HL-60 (cell line): ENCODE results near the gene MAGI3.
A peak's percentile ranks its signal among the peaks of the same experiment; 100 is the strongest.

Source experiments
- DNase-seq, 2 experiments: peaks; one replicate each; pipeline ENCODE4 v3.0.0-alpha.2; 2010 to 2020; ENCODE audit warnings: low read depth in 1 of 2, low spot score in 1 of 2
- H3K27ac ChIP-seq: fragments of 250-450 bp; sonication (Bioruptor Pico); replicated peaks from 2 replicates; pipeline ENCODE4 v1.5.1; 2020; ENCODE audit warnings: mild to moderate bottlenecking, moderate library complexity
- H3K27me3 ChIP-seq: fragments of 250-450 bp; sonication (Bioruptor Pico); 2 replicates; pipeline ENCODE4 v1.5.1; 2021; ENCODE audit warnings: mild to moderate bottlenecking, moderate library complexity; ENCODE audit not compliant: insufficient read depth, poor library complexity, severe bottlenecking
- H3K4me3 ChIP-seq: replicated peaks from 2 replicates; pipeline ENCODE4 v1.5.1; 2011; ENCODE audit warnings: mild to moderate bottlenecking, control low read depth, low read length; ENCODE audit not compliant: insufficient read depth
- CTCF ChIP-seq: IDR thresholded peaks from one replicate; pipeline ENCODE4 v1.5.1; 2011; ENCODE audit warnings: low read length, control low read depth, inconsistent platforms; ENCODE audit not compliant: insufficient read depth
- GABPA ChIP-seq: IDR thresholded peaks from 2 replicates; pipeline ENCODE4 v1.6.1; 2012; ENCODE audit warnings: low read depth
- POLR2AphosphoS5 ChIP-seq: IDR thresholded peaks from 2 replicates; pipeline ENCODE4 v1.6.1; 2012; ENCODE audit warnings: low read depth
- REST ChIP-seq: IDR thresholded peaks from 2 replicates; pipeline ENCODE4 v1.6.1; 2012; ENCODE audit warnings: low read depth; ENCODE audit not compliant: insufficient replicate concordance
- SPI1 ChIP-seq: IDR thresholded peaks from 2 replicates; pipeline ENCODE4 v1.6.1; 2012; ENCODE audit warnings: low read depth, mild to moderate bottlenecking, borderline replicate concordance

Gene MAGI3

GRCh38 chr1:113390871-113391648 is 745 bp downstream of the MAGI3 start:
- no peak for TF ChIP-seq SPI1
- DNase-seq = peak; percentile 3 to 13
- Histone ChIP-seq H3K27me3 (peaks cover 19% of the 10 kb centered on the region), H3K27ac (no peak overlapping the region), H3K4me3 (peak overlapping the region; percentile 84)

- no peak for TF ChIP-seq GABPA
- no peak for TF ChIP-seq REST
- no peak for TF ChIP-seq POLR2AphosphoS5
- TF ChIP-seq SPI1 = no peak
- TF ChIP-seq CTCF = no peak
- no peak for DNase-seq
- no peak overlapping the region for H3K4me3 ChIP-seq
- no peak overlapping the region for H3K27ac ChIP-seq
- peaks cover 22% of the 10 kb centered on the region for H3K27me3 ChIP-seq
These were observed 1.4 kb downstream of the MAGI3 start for GRCh38 chr1:113391649-113392271.

- H3K27me3 ChIP-seq = peaks cover 25% of the 10 kb centered on the region
- no peak overlapping the region for H3K4me3 ChIP-seq
- no peak for TF ChIP-seq POLR2AphosphoS5
- TF ChIP-seq SPI1 = no peak
- no peak for TF ChIP-seq GABPA
- H3K27ac ChIP-seq = no peak overlapping the region
- DNase-seq = no peak
These were observed 2.3 kb downstream of the MAGI3 start for GRCh38 chr1:113392541-113393128.

- no peak overlapping the region for H3K4me3 ChIP-seq
These were observed 3.9 kb downstream of the MAGI3 start for GRCh38 chr1:113394043-113394862.

More at GRCh38 chr1:113394043-113394862, 3.9 kb downstream of the MAGI3 start:
- H3K27me3 ChIP-seq = peaks cover 25% of the 10 kb centered on the region
- TF ChIP-seq POLR2AphosphoS5 (no peak), REST (no peak), GABPA (no peak), SPI1 (no peak), CTCF (no peak)
- no peak for DNase-seq
- H3K27ac ChIP-seq = no peak overlapping the region
